ENCODE results near the gene PRKCE.

GRCh38 chr2:46132996-46133395 is 481.5 kb downstream of the PRKCE start:
- TF ChIP-seq POLR2A (IDR thresholded peaks at IDR 0.05): no peak
- no peak for TF ChIP-seq CTCF (IDR thresholded peaks at IDR 0.05)
